ENCODE measurements around the gene S100B.

S100B gene

GRCh38 chr21:46619846-46620245, 15.0 kb upstream of the S100B start:
- TF ChIP-seq, protein P1, sequence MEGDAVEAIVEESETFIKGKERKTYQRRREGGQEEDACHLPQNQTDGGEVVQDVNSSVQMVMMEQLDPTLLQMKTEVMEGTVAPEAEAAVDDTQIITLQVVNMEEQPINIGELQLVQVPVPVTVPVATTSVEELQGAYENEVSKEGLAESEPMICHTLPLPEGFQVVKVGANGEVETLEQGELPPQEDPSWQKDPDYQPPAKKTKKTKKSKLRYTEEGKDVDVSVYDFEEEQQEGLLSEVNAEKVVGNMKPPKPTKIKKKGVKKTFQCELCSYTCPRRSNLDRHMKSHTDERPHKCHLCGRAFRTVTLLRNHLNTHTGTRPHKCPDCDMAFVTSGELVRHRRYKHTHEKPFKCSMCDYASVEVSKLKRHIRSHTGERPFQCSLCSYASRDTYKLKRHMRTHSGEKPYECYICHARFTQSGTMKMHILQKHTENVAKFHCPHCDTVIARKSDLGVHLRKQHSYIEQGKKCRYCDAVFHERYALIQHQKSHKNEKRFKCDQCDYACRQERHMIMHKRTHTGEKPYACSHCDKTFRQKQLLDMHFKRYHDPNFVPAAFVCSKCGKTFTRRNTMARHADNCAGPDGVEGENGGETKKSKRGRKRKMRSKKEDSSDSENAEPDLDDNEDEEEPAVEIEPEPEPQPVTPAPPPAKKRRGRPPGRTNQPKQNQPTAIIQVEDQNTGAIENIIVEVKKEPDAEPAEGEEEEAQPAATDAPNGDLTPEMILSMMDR (IDR thresholded peaks at IDR 0.05; ENCODE audit: unreplicated experiment in 3 of 3), result no peak
- peaks cover 6% of the 10 kb centered on the region for H3K9me3 Mint-ChIP-seq
- no peak overlapping the region for H3K4me3 Mint-ChIP-seq
- H3K4me1 Mint-ChIP-seq, result peaks cover 7% of the 10 kb centered on the region
- no peaks in the 10 kb centered on the region for H3K36me3 Mint-ChIP-seq (ENCODE audit: low read depth)
- H3K27ac Mint-ChIP-seq, result no peak overlapping the region
- H3K27me3 Mint-ChIP-seq (ENCODE audit: low read depth), result peaks cover 1% of the 10 kb centered on the region

DNA sequence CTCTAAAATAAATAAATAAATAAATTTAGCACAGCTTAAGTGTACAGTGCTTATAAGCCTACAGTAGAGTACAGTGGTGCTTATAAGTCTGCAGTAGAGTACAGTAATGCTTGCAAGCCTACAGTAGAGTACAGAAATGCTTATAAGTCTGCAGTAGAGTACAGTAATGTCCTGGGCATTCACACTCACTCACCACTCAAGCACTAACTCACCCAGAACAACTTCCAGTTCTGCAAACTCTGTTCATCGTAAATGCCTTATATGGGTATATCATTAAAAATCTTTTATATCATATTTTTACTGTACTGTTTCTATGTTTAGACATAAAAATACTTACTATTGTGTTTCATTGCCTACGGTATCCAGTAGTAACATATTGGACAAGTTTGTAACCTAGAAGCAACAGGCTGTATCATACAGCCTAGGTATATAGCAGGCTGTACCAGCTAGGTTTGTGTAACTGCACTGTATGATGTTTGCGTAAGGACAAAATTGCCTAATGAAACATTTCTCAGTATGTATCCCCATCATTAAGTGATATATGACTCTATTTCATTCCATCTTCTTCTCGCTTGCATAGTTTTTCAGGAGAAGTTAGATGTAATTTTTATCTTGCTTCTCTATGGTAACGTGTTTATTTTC, 14.0 kb upstream of the S100B start:
- H3K27ac Mint-ChIP-seq, result no peak overlapping the region
- H3K4me1 Mint-ChIP-seq, result peaks cover 7% of the 10 kb centered on the region
- H3K9me3 Mint-ChIP-seq, result peaks cover 14% of the 10 kb centered on the region
- H3K27me3 Mint-ChIP-seq (ENCODE audit: low read depth), result peaks cover 10% of the 10 kb centered on the region
- TF ChIP-seq, protein P1 (IDR thresholded peaks at IDR 0.05; ENCODE audit: unreplicated experiment in 3 of 3), result no peak
- H3K4me3 Mint-ChIP-seq, result no peak overlapping the region
- no peaks in the 10 kb centered on the region for H3K36me3 Mint-ChIP-seq (ENCODE audit: low read depth)

GRCh38 chr21:46617267-46618051, 12.6 kb upstream of the S100B start:
- peaks cover 17% of the 10 kb centered on the region for H3K9me3 Mint-ChIP-seq
- H3K4me3 Mint-ChIP-seq, result no peak overlapping the region
- H3K36me3 Mint-ChIP-seq (ENCODE audit: low read depth), result no peaks in the 10 kb centered on the region
- no peak overlapping the region for H3K27ac Mint-ChIP-seq
- H3K27me3 Mint-ChIP-seq (ENCODE audit: low read depth), result peaks cover 11% of the 10 kb centered on the region
- TF ChIP-seq, protein P1 (IDR thresholded peaks at IDR 0.05; ENCODE audit: unreplicated experiment in 3 of 3), result no peak
- peaks cover 5% of the 10 kb centered on the region for H3K4me1 Mint-ChIP-seq

DNA sequence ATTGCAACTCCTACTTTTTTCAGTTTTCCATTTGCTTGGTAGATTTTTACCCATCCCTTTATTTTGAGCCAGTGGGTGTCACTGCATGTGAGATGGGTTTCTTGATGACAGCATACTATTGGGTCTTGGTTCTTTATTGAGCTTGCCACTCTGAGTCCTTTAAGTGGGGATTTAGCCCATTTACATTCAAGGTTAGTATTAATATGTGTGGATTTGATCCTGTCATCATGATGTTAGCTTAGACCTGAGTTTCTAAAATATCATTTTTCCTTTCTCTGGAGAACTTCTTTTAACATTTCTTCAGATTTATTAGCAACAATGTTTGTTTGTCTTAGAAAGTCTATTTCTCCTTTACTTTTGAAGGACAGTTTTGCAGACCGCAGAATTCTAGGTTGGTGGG, 11.8 kb upstream of the S100B start:
- Mint-ChIP-seq H3K4me1 (no peaks in the 10 kb centered on the region), H3K4me3 (no peak overlapping the region), H3K9me3 (peaks cover 17% of the 10 kb centered on the region), H3K27me3 (ENCODE audit: low read depth) (peaks cover 11% of the 10 kb centered on the region), H3K27ac (no peak overlapping the region), H3K36me3 (ENCODE audit: low read depth) (no peaks in the 10 kb centered on the region)
- TF ChIP-seq, protein P1 (IDR thresholded peaks at IDR 0.05; ENCODE audit: unreplicated experiment in 3 of 3), result no peak

GRCh38 chr21:46616050-46616449, 11.2 kb upstream of the S100B start:
- H3K27ac Mint-ChIP-seq, result no peak overlapping the region

More at GRCh38 chr21:46616050-46616449, 11.2 kb upstream of the S100B start:
- no peak overlapping the region for H3K4me3 Mint-ChIP-seq
- H3K9me3 Mint-ChIP-seq, result peaks cover 17% of the 10 kb centered on the region
- H3K36me3 Mint-ChIP-seq (ENCODE audit: low read depth), result no peaks in the 10 kb centered on the region
- TF ChIP-seq, protein P1 (IDR thresholded peaks at IDR 0.05; ENCODE audit: unreplicated experiment in 3 of 3), result no peak
- no peaks in the 10 kb centered on the region for H3K4me1 Mint-ChIP-seq
- H3K27me3 Mint-ChIP-seq (ENCODE audit: low read depth), result peaks cover 11% of the 10 kb centered on the region
